Erythroblast (primary cell): Measurements from ENCODE around the gene MEIS1.

Experiments used
- GATA1 ChIP-seq: IDR thresholded peaks from 2 replicates; pipeline ENCODE4 v1.6.1; 2011; ENCODE audit warnings: low read depth, mild to moderate bottlenecking, control low read depth, low read length, moderate library complexity
- POLR2A ChIP-seq: IDR thresholded peaks from 2 replicates; pipeline ENCODE4 v1.6.1; 2011; ENCODE audit warnings: mild to moderate bottlenecking, low read length

- TF ChIP-seq POLR2A (no peak), GATA1 (no peak)
Measured at GRCh38 chr2:66521291-66521922, 86.5 kb downstream of the MEIS1 start.
